ENCODE measurements around the gene VPS29. TPM values are rescaled to one million over a fixed set of nuclear protein-coding genes. Genes with fewer than 3 reads are reported as not detected.
A peak's percentile ranks its signal among the peaks of the same experiment; 100 is the strongest.
"Not testable (repeated sequence)": the region's sequence is repeated elsewhere in the genome, so short reads cannot be mapped to it uniquely, and the experiment has no call there.

VPS29 gene
- total RNA-seq, 2 experiments from 2014 or later, result 84.5 to 91.2 TPM

DNA sequence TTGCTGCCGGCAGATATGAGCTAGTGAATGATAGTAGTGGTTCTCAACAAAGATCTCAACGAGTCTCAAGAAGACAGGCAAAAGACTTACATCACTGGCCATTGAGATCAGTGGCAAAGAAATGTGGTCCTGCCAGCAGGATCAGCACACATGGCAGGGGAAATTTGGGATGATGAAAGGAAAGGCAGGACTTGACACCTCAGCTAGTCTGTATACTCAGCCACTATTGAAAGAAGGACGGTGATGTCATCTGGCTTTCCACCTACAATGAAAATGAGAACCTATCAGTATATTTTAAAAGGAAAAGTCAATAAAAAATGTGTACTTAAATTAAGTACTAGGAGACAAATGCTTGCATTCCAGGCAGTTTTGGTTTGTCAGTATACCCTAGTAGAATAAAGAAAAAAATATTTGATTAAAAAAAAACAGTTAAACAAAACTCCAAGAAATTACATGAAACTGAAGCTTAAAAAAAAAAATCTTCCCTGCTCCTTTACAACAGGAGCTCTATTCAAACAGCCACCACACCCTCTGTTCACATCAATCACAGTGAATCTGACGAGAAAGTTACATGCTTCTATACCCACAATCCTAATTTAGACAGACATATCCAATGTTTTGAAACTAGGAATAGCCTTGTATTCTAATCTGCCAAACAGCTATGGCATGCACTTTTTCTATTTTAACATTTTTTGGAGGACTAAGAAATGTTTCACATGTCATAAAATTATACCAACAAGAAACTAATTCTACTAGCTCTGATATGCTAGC lies 35.1 kb upstream of the VPS29 start:
- Mint-ChIP-seq H3K27ac (peak overlapping the region; percentile 7), H3K4me1 (peaks cover 48% of the 10 kb centered on the region), H3K36me3 (peaks cover 35% of the 10 kb centered on the region), H3K27me3 (no peaks in the 10 kb centered on the region), H3K9me3 (no peaks in the 10 kb centered on the region), H3K4me3 (no peak overlapping the region)
- DNase-seq, result no peak

DNA sequence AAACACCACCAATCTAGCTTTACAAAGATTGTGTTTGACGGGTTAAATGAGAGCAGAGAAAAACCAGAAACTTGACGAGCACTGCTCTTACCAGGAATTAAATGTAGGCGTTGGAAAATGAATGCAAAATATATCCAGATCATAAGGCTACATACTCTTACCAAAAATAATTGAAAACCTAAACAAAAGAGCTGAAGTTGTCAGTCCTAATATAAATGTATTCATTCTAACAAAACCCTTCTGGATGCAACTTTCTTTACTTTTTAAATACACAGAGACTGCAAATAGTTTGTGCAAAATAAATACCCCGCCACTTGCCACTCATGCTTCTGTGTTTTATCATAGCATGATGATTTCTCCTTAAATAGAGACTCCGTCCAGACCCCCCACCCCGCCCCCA lies 32.9 kb upstream of the VPS29 start:
- peaks cover 49% of the 10 kb centered on the region for H3K36me3 Mint-ChIP-seq
- no peak for DNase-seq
- peak overlapping the region; percentile 45 for H3K27ac Mint-ChIP-seq
- H3K4me1 Mint-ChIP-seq, result peaks cover 55% of the 10 kb centered on the region
- H3K4me3 Mint-ChIP-seq, result no peak overlapping the region
- H3K27me3 Mint-ChIP-seq, result no peaks in the 10 kb centered on the region
- peaks cover 2% of the 10 kb centered on the region for H3K9me3 Mint-ChIP-seq

DNA sequence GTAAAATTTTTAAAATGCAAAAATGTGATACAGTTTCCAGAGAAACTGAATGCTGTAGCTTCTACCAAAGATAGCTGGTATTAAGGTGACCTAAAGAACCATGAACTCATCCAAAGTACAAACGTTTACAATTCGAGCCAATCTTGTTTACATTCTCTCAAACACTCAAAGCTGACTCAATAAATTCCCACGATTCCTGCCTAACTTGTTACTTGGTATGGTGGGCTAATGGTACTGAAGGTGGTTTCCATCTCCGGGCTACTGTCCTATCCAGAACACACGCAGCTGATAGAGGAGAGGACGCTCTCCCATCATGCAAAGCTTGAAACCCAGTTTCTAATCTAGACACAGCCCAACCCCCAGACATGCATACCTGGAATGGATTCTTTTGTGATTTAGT lies 31.7 kb upstream of the VPS29 start:
- Mint-ChIP-seq H3K4me3 (no peak overlapping the region), H3K27me3 (no peaks in the 10 kb centered on the region), H3K27ac (no peak overlapping the region), H3K36me3 (peaks cover 55% of the 10 kb centered on the region), H3K9me3 (peaks cover 5% of the 10 kb centered on the region), H3K4me1 (peaks cover 54% of the 10 kb centered on the region)
- no peak for DNase-seq

GRCh38 chr12:110532644-110533043 lies 30.7 kb upstream of the VPS29 start:
- Mint-ChIP-seq H3K27ac (no peak overlapping the region), H3K9me3 (peaks cover 5% of the 10 kb centered on the region), H3K4me1 (peaks cover 49% of the 10 kb centered on the region), H3K4me3 (no peak overlapping the region), H3K36me3 (peaks cover 59% of the 10 kb centered on the region), H3K27me3 (no peaks in the 10 kb centered on the region)
- DNase-seq, result no peak

- H3K27ac Mint-ChIP-seq, result peak overlapping the region; percentile 81
- H3K4me3 Mint-ChIP-seq, result peak overlapping the region; percentile 15
- H3K9me3 Mint-ChIP-seq, result peaks cover 5% of the 10 kb centered on the region
- no peaks in the 10 kb centered on the region for H3K27me3 Mint-ChIP-seq
- no peak for DNase-seq
- peaks cover 45% of the 10 kb centered on the region for H3K4me1 Mint-ChIP-seq
- H3K36me3 Mint-ChIP-seq, result peaks cover 59% of the 10 kb centered on the region
Measured at GRCh38 chr12:110531741-110532333, 29.9 kb upstream of the VPS29 start.

- DNase-seq, result no peak
- H3K36me3 Mint-ChIP-seq, result peaks cover 54% of the 10 kb centered on the region
- H3K4me1 Mint-ChIP-seq, result peaks cover 39% of the 10 kb centered on the region
- peaks cover 5% of the 10 kb centered on the region for H3K9me3 Mint-ChIP-seq
- no peak overlapping the region for H3K4me3 Mint-ChIP-seq
- H3K27ac Mint-ChIP-seq, result no peak overlapping the region
- no peaks in the 10 kb centered on the region for H3K27me3 Mint-ChIP-seq
Measured at GRCh38 chr12:110530511-110530910, 28.6 kb upstream of the VPS29 start.

DNA sequence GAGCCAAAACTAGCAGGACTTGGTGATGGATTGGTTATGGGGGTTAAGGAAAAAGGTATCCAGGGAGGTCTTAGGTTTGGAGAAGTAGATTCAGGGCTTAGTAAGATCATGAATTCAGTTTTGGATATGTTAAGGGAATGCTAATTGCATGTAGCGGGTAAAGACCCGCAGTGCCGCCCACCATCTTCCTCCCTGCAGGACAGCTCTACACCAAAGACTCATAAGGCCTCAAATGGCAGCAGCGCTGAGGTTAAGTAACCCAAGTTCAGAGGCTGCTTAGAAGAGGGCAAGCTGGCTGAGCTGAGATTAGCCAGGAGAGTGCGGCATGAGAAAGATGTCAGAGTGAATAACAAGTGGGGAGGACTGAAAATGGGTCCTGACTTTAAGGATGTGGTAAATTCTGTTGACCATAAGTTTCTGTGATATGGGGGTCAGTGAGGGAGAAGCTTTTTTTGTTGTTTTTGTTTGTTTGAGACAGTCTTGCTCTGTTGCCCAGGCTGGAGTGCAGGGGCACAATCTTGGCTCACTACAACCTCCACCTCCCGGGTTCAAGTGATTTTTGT lies 26.4 kb upstream of the VPS29 start:
- DNase-seq, result no peak
- Mint-ChIP-seq H3K4me3 (no peak overlapping the region), H3K4me1 (peaks cover 26% of the 10 kb centered on the region), H3K9me3 (peaks cover 5% of the 10 kb centered on the region), H3K36me3 (peaks cover 42% of the 10 kb centered on the region), H3K27ac (no peak overlapping the region), H3K27me3 (no peaks in the 10 kb centered on the region)

- not testable (repeated sequence) for DNase-seq, H3K27me3 Mint-ChIP-seq, H3K36me3 Mint-ChIP-seq, H3K27ac Mint-ChIP-seq, H3K9me3 Mint-ChIP-seq, H3K4me3 Mint-ChIP-seq, H3K4me1 Mint-ChIP-seq
Measured at GRCh38 chr12:110520876-110521712, 19.2 kb upstream of the VPS29 start.

DNA sequence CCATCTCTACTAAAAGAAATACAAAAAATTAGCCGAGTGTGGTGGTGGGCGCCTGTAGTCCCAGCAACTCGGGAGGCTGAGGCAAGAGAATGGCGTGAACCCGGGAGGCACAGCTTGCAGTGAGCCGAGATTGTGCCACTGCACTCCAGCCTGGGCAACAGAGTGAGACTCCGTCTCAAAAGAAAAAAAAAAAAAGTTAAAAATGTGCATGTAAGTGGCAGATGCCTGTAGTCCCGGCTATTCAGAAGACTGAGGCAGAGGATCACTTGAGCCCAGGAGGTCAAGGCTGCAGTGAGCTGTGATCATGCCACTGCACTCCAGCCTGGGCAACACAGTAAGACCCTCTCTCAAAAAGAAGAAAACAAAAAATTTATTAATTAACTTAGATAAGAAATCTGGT lies 16.1 kb upstream of the VPS29 start:
- not testable (repeated sequence) for H3K4me3 Mint-ChIP-seq, DNase-seq, H3K4me1 Mint-ChIP-seq, H3K27me3 Mint-ChIP-seq, H3K27ac Mint-ChIP-seq, H3K9me3 Mint-ChIP-seq, H3K36me3 Mint-ChIP-seq

GRCh38 chr12:110516995-110517394 lies 15.1 kb upstream of the VPS29 start:
- Mint-ChIP-seq H3K4me1 (no peaks in the 10 kb centered on the region), H3K36me3 (no peaks in the 10 kb centered on the region), H3K27me3 (no peaks in the 10 kb centered on the region), H3K27ac (no peak overlapping the region), H3K9me3 (no peaks in the 10 kb centered on the region), H3K4me3 (no peak overlapping the region)
- DNase-seq, result no peak

DNA sequence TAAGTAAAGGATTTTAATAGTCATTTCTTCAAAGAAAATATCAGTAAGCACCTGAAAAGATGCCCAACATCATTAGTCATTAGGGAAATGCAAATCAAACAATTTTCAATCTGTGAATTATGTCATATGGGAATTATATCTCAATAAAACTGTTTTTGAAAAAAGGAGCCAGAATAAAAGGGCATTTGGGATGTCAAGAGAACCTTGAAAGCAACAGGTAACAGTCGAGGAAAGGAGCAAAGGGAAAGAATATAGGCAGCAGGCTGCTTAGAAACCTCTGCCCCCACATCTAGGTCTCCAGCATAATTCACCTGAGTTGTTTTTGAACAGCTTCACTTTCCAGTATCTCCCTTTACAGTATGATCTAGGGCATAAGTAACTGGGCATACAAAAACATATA lies 12.5 kb upstream of the VPS29 start:
- Mint-ChIP-seq H3K36me3 (no peaks in the 10 kb centered on the region), H3K27me3 (no peaks in the 10 kb centered on the region), H3K4me1 (no peaks in the 10 kb centered on the region), H3K9me3 (no peaks in the 10 kb centered on the region), H3K27ac (no peak overlapping the region), H3K4me3 (no peak overlapping the region)
- no peak for DNase-seq

GRCh38 chr12:110513842-110514241 lies 11.9 kb upstream of the VPS29 start:
- H3K36me3 Mint-ChIP-seq, result no peaks in the 10 kb centered on the region
- H3K4me3 Mint-ChIP-seq, result no peak overlapping the region
- no peak overlapping the region for H3K27ac Mint-ChIP-seq
- no peaks in the 10 kb centered on the region for H3K9me3 Mint-ChIP-seq
- H3K4me1 Mint-ChIP-seq, result no peaks in the 10 kb centered on the region
- no peak for DNase-seq
- no peaks in the 10 kb centered on the region for H3K27me3 Mint-ChIP-seq

DNA sequence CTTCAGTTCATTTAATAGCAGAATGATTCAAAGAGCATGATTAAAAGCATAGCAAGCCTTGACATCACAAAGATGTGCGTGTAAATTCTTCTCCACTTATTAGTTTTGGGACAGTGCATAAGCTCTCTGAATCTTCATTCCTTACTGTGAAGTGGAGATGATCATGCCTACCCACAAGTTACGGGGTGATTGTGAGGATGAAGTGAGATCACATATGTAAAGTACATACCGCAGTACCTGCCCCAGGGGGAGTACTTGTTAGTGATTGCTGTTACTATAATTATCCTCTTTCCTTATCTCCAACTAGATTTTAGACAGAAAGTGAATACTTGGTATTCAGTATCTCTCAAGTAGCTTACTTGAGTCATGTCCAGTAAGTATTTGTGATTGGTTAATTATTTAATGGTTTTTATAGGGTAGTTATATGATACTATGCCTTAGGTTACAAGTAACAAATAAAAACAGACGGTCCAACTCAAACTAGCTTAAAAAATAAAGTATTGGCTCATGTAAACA lies 6.2 kb upstream of the VPS29 start:
- no peaks in the 10 kb centered on the region for H3K27me3 Mint-ChIP-seq
- no peak for DNase-seq
- H3K4me1 Mint-ChIP-seq, result no peaks in the 10 kb centered on the region
- no peak overlapping the region for H3K27ac Mint-ChIP-seq
- H3K4me3 Mint-ChIP-seq, result no peak overlapping the region
- no peaks in the 10 kb centered on the region for H3K9me3 Mint-ChIP-seq
- H3K36me3 Mint-ChIP-seq, result no peaks in the 10 kb centered on the region

DNA sequence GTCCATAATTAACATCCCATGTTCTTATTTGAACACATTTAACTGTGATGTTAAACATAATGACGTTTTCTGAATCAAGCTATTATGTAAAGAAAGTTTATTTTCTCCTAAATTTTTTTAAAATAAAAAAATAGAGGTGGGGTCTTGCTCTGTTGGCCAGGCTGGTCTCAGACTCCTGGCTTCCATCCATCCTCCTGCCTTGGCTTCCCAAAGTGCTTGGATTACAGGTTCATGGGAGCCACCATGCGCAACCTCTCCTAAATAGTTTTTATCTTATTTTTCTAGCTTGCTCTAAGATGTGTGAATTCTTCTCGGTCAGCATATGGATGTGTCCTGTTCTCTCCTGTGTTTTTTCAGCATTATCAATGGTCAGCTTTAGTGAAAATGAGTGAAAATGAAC lies 3.4 kb upstream of the VPS29 start:
- no peak for DNase-seq
- Mint-ChIP-seq H3K27ac (no peak overlapping the region), H3K27me3 (peaks cover 4% of the 10 kb centered on the region), H3K4me1 (peaks cover 12% of the 10 kb centered on the region), H3K36me3 (peaks cover 20% of the 10 kb centered on the region), H3K4me3 (no peak overlapping the region), H3K9me3 (peaks cover 7% of the 10 kb centered on the region)

DNA sequence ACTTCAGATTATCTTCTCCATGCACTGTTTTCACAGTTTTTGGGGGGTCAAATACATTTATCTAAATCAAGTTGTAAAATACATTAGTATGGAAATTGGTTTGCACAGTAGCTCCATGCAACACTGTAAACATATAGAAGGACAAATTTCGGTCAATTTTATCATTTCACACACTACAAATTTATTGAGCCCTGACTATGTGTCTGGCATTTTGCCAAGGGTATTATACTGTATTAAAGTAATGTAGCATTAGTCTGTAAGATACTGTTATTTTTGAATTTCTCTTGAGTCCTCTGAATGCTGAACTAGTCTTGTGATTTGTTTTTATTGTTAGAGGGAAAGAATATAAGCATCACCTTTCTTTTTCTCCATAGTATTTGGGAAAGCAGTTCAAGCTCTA lies 1.5 kb upstream of the VPS29 start:
- Mint-ChIP-seq H3K36me3 (peaks cover 27% of the 10 kb centered on the region), H3K27ac (no peak overlapping the region), H3K4me3 (no peak overlapping the region), H3K9me3 (peaks cover 7% of the 10 kb centered on the region), H3K4me1 (peaks cover 28% of the 10 kb centered on the region), H3K27me3 (peaks cover 4% of the 10 kb centered on the region)
- no peak for DNase-seq
